Activated naive CD4-positive, alpha-beta T cell treated with anti-CD3 and anti-CD28 coated beads for 36 hours (primary cell): ENCODE measurements around the gene TBKBP1. TPM values are rescaled to one million over a fixed set of nuclear protein-coding genes. Genes with fewer than 3 reads are reported as not detected.

Experiments used
- CTCF ChIA-PET: fragments of 350-600 bp; sonication (Branson Sonifier 250); formaldehyde crosslinking; loops from one replicate; lab custom pipeline; 2021; ENCODE audit warnings: antibody characterized with exemption; lab: Charles Lee
- DNase-seq: peaks from one replicate; pipeline ENCODE4 v3.0.0-alpha.2; 2020
- H3K27ac Mint-ChIP-seq: one replicate; pipeline ENCODE4 v1.8.0; 2021; ENCODE audit warnings: mild to moderate bottlenecking, mixed read lengths
- H3K27me3 Mint-ChIP-seq: one replicate; pipeline ENCODE4 v1.8.0; 2021; ENCODE audit warnings: low read depth, mixed read lengths
- H3K36me3 Mint-ChIP-seq: one replicate; pipeline ENCODE4 v1.8.0; 2021; ENCODE audit warnings: low read depth, mixed read lengths
- H3K4me1 Mint-ChIP-seq: one replicate; pipeline ENCODE4 v1.8.0; 2021; ENCODE audit warnings: low read depth, mixed read lengths
- H3K4me3 Mint-ChIP-seq: one replicate; pipeline ENCODE4 v1.8.0; 2021; ENCODE audit warnings: mild to moderate bottlenecking, moderate library complexity, mixed read lengths
- H3K9me3 Mint-ChIP-seq: one replicate; pipeline ENCODE4 v1.8.0; 2021; ENCODE audit warnings: mixed read lengths
- intact Hi-C: fragments of 100-400 bp; cut with micrococcal nuclease; formaldehyde crosslinking; loops from one replicate; pipeline ENCODE4 v1.15.1; 2023
- total RNA-seq, 2 experiments: library from RNA; stranded (reverse); gene quantifications; one replicate each; pipeline ENCODE4 v1.2.3, GENCODE V29; 2021

Gene TBKBP1
- total RNA-seq, 2 experiments from 2014 or later = 19.5 to 19.7 TPM

DNA sequence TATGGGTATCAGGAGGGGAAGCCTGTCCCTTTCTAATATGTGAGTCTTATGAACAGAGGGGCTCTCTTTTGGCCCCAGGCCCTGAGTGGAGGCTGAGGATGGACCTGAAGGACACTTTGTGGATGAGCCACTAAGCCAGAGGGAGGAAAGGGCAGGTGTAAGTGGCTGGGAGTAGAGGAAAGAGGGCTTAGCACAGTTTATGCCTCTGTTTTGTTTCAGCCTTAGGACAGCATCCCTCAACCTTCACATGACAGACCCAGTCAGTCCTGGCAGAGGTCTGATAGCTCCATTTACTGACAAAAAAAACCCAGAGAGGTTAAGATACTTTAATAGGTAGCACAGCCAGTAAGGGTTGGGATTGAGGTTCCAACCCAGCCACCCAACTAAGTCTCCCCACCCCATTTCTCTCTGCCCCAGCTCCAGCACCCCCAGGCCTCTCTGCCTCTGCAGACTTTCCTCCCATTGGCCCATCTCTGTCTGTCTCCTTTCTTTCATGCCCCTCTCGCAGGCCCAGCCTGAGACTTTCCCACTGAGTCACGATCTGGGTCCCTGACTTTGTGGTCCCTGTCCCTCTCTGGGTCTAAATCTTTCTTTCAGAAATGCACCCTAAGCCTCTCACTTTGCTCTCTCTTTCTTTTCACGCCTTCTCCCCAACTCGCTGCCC is 34.4 kb downstream of the TBKBP1 start:
- no peaks in the 10 kb centered on the region for H3K9me3 Mint-ChIP-seq
- no peak for DNase-seq
- CTCF ChIA-PET = interaction anchor here (1.2 to 8.1 kb wide), 3 partner anchors 10 to 31 kb away, joined by 4 to 44 read pairs (median 4); no protein-coding TSS in a partner anchor
- H3K27me3 Mint-ChIP-seq = no peaks in the 10 kb centered on the region
- intact Hi-C loops = loop anchor here (10.0 kb wide), 1 partner anchor 524 kb away; the partner anchor contains the start of gene MYL4
- no peak overlapping the region for H3K4me3 Mint-ChIP-seq
- peaks cover 93% of the 10 kb centered on the region for H3K4me1 Mint-ChIP-seq
- H3K27ac Mint-ChIP-seq = peak overlapping the region; percentile 52
- no peaks in the 10 kb centered on the region for H3K36me3 Mint-ChIP-seq

DNA sequence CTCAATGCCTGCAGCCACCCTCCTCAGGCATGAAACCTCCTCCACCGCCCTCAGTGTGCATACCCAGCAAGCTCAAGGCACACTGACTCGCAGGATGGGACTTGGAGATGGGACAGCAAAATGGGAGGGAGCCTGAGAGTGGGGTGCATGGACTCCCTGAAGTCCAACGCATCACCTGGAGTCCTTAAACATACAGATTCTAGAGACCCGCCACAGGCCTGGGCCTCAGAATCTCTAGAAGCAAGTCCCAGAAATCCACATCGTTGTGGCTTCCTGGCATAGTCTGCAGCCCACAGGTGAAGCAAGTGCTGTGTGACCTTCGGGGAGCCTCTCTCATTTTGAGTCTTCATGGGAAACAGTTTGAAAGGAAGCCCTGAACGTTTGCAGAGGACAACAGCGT is 35.5 kb downstream of the TBKBP1 start:
- Mint-ChIP-seq H3K27me3 (no peaks in the 10 kb centered on the region), H3K4me1 (peaks cover 81% of the 10 kb centered on the region), H3K27ac (peak overlapping the region; percentile 74), H3K4me3 (peak overlapping the region; percentile 22), H3K9me3 (no peaks in the 10 kb centered on the region), H3K36me3 (peaks cover 8% of the 10 kb centered on the region)
- intact Hi-C loops = loop anchor here (10.0 kb wide), 1 partner anchor 525 kb away; the partner anchor contains the start of gene MYL4
- CTCF ChIA-PET = interaction anchor here (1.0 to 8.5 kb wide), 3 partner anchors 22 to 36 kb away, joined by 3 to 158 read pairs (median 4); no protein-coding TSS in a partner anchor
- DNase-seq = peak; percentile 52

DNA sequence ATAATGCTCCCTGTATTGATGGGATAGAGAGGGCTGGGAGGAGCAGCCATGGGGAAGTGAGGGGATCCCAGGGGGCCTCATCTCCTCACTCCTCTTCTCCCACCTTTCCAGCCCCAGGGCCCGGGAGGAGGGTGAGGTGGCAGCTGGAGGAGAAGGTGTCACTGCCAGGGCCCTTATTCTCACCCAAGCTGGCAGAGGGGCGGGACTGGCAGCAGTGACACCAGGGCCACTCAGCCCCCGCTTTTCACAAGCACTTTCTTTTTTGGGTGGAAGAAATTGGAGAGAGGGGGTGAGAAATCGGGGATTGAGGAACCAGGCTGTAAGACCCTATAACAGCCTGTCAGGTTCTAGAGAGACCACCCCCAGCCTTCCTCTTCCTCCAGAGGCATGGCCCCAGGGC is 36.7 kb downstream of the TBKBP1 start:
- Mint-ChIP-seq H3K9me3 (no peaks in the 10 kb centered on the region), H3K27ac (peak overlapping the region; percentile 91), H3K4me1 (peaks cover 75% of the 10 kb centered on the region), H3K36me3 (peaks cover 19% of the 10 kb centered on the region), H3K4me3 (no peak overlapping the region), H3K27me3 (no peaks in the 10 kb centered on the region)
- intact Hi-C loops = no loop called here
- CTCF ChIA-PET = interaction anchor here (0.6 to 8.5 kb wide), 6 partner anchors 12 to 804 kb away, joined by 3 to 158 read pairs (median 5); partner anchors contain the start of genes LRRC46 and MRPL10
- DNase-seq = no peak

DNA sequence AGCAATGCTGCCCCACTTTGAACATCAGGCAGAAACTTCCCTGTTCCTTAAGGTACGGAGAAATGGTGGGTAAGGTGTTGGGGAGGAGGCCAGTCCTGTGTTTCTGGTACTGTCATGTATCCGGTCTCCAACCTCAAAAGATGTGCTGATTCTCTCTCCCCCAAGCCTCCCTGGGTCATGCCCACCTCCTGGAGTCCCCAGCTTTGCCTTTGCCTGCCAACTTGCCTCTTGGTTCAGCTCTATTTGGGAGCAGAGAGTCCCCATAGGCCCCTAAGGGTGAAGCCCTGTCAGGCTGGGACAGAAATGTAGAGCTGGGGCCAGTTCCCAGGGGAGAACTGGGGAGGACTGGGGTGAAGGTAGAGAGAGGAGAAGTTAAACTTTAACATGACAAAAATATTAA is 37.4 kb downstream of the TBKBP1 start:
- peaks cover 74% of the 10 kb centered on the region for H3K4me1 Mint-ChIP-seq

DNA sequence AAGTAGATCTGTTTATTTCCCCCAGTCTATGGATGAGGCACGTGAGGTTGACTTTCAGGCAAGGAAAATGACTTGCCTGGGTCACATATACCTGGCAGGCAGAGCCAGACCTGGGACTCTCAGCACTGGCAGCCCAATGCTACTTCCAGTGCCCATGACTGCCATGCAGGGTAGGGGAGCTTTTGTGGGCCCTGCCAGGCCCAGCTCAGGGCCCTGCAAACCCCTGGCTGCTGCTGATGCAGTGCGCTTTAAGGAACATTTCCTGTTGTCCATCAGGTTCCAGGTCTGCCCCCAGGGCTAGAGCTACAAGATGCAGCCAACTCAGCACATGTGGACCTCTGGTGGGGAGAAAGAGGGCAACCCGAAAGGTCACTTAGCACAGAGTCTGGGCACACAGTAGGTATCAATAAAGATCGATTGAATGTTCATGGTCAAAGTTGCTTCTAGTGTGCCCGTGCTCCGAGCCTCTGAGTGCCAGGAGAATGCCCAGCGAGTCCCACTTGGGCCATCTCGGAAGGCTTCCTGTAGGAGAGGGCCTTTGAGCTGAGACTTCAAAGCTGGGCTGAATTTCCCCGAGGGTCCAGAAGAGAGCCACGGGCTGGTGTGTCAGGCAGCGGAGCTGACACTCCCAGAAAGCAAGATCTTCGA is 38.6 kb downstream of the TBKBP1 start:
- intact Hi-C loops = loop anchor here (1.0 to 2.0 kb wide), 5 partner anchors 11 to 83 kb away; partner anchors contain the start of gene KPNB1
- H3K27me3 Mint-ChIP-seq = no peaks in the 10 kb centered on the region
- H3K27ac Mint-ChIP-seq = peak overlapping the region; percentile 91
- CTCF ChIA-PET = interaction anchor here (0.8 to 8.5 kb wide), 14 partner anchors 8 to 87 kb away, joined by 3 to 158 read pairs (median 6); partner anchors contain the start of gene TBKBP1
- no peak for DNase-seq
- H3K9me3 Mint-ChIP-seq = no peaks in the 10 kb centered on the region
- H3K4me3 Mint-ChIP-seq = peak overlapping the region; percentile 84
- peaks cover 75% of the 10 kb centered on the region for H3K4me1 Mint-ChIP-seq
- H3K36me3 Mint-ChIP-seq = peaks cover 34% of the 10 kb centered on the region

More for the DNA sequence above, 37.4 kb downstream of the TBKBP1 start:
- CTCF ChIA-PET = interaction anchor here (0.6 to 8.5 kb wide), 7 partner anchors 10 to 803 kb away, joined by 3 to 158 read pairs (median 7); partner anchors contain the start of genes LRRC46 and MRPL10
- H3K27me3 Mint-ChIP-seq = no peaks in the 10 kb centered on the region
- no peaks in the 10 kb centered on the region for H3K9me3 Mint-ChIP-seq
- no peak for DNase-seq
- intact Hi-C loops = no loop called here
- peak overlapping the region; percentile 91 for H3K27ac Mint-ChIP-seq
- H3K4me3 Mint-ChIP-seq = peak overlapping the region; percentile 29
- peaks cover 25% of the 10 kb centered on the region for H3K36me3 Mint-ChIP-seq

DNA sequence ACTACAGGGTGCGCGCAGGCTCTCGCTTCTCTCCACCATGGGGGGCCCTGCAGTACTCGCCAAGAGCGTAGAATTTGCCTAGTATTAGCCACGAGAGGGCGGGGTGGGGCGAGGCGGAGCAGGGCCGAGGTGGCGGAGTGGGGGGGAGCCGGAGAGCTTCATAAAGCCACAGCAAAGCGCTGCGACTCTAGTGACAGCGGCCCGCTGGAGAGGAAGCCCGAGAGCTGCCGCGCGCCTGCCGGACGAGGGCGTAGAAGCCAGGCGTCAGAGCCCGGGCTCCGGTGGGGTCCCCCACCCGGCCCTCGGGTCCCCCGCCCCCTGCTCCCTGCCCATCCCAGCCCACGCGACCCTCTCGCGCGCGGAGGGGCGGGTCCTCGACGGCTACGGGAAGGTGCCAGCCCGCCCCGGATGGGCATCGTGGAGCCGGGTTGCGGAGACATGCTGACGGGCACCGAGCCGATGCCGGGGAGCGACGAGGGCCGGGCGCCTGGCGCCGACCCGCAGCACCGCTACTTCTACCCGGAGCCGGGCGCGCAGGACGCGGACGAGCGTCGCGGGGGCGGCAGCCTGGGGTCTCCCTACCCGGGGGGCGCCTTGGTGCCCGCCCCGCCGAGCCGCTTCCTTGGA is 39.2 kb downstream of the TBKBP1 start, which contains the start of gene TBX21:
TBX21 (plus strand) TSS at position 190 of the 627 bp plus-strand sequence; CDS start at position 409, 219 bp downstream.
- Mint-ChIP-seq H3K36me3 (peaks cover 34% of the 10 kb centered on the region), H3K27me3 (no peaks in the 10 kb centered on the region), H3K9me3 (no peaks in the 10 kb centered on the region), H3K4me1 (peaks cover 70% of the 10 kb centered on the region), H3K27ac (peak within 1 kb of the TSS; percentile 99), H3K4me3 (peak within 1 kb of the TSS; percentile 100)
- intact Hi-C loops = loop anchor here (1.0 to 2.0 kb wide), 5 partner anchors 12 to 84 kb away; partner anchors contain the start of gene KPNB1
- CTCF ChIA-PET = interaction anchor here (0.8 to 8.5 kb wide), 14 partner anchors 9 to 87 kb away, joined by 3 to 158 read pairs (median 6); partner anchors contain the start of gene TBKBP1
- peak; percentile 92 for DNase-seq

DNA sequence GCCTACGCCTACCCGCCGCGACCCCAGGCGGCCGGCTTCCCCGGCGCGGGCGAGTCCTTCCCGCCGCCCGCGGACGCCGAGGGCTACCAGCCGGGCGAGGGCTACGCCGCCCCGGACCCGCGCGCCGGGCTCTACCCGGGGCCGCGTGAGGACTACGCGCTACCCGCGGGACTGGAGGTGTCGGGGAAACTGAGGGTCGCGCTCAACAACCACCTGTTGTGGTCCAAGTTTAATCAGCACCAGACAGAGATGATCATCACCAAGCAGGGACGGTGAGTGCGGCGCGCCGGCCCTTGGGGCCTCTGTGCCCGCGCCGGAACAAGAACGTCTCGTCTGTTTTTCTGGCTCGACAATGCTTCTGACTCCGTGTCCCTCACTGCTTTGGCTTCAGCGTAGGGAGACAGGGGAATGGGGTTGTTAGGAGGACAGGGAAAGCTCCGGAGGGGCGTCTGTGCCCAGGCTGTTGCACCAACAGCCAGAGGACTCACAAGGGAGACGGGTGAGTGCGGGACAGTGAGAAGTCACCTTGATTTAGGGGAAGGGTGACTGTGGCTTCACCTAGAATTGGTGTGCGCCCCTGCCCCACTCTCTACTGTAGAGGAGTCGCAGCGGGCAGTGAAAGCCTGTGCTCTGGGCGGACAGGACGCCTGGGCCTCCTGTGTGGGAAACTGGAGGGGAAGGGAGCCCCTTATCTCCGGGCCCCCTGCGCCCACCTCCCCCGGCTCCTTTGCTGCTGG is 39.9 kb downstream of the TBKBP1 start:
- peaks cover 69% of the 10 kb centered on the region for H3K4me1 Mint-ChIP-seq
- no peak for DNase-seq

DNA sequence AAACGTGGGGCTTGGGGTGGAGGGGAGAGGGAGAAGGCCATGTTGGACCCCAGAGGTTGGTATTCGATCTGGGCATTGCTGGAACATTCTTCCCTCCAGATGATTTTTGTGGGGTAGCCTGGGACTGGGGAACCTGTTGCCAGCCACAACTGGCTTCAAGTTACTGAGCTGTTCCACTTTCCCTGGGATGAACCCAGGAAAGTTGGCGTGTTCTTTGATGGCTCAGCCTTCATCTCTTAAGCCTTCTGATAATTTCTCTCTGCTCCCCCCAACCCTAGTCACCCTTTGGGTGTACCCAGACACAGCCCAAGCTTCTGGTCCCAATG is 41.1 kb downstream of the TBKBP1 start:
- intact Hi-C loops = no loop called here
- peak overlapping the region; percentile 100 for H3K4me3 Mint-ChIP-seq
- H3K9me3 Mint-ChIP-seq = no peaks in the 10 kb centered on the region
- H3K27ac Mint-ChIP-seq = peak overlapping the region; percentile 99
- H3K36me3 Mint-ChIP-seq = peaks cover 49% of the 10 kb centered on the region
- H3K4me1 Mint-ChIP-seq = peaks cover 68% of the 10 kb centered on the region
- CTCF ChIA-PET = interaction anchor here (0.6 to 8.5 kb wide), 5 partner anchors 17 to 112 kb away, joined by 3 to 158 read pairs (median 4); no protein-coding TSS in a partner anchor
- H3K27me3 Mint-ChIP-seq = no peaks in the 10 kb centered on the region
- no peak for DNase-seq

More for the DNA sequence above, 39.9 kb downstream of the TBKBP1 start:
- no peaks in the 10 kb centered on the region for H3K9me3 Mint-ChIP-seq
- H3K27ac Mint-ChIP-seq = peak overlapping the region; percentile 99
- peaks cover 39% of the 10 kb centered on the region for H3K36me3 Mint-ChIP-seq
- H3K4me3 Mint-ChIP-seq = peak overlapping the region; percentile 100
- H3K27me3 Mint-ChIP-seq = no peaks in the 10 kb centered on the region
- CTCF ChIA-PET = interaction anchor here (0.6 to 8.5 kb wide), 13 partner anchors 9 to 1492 kb away, joined by 3 to 158 read pairs (median 5); no protein-coding TSS in a partner anchor
- intact Hi-C loops = loop anchor here (1.0 to 2.0 kb wide), 5 partner anchors 13 to 85 kb away; partner anchors contain the start of gene KPNB1

DNA sequence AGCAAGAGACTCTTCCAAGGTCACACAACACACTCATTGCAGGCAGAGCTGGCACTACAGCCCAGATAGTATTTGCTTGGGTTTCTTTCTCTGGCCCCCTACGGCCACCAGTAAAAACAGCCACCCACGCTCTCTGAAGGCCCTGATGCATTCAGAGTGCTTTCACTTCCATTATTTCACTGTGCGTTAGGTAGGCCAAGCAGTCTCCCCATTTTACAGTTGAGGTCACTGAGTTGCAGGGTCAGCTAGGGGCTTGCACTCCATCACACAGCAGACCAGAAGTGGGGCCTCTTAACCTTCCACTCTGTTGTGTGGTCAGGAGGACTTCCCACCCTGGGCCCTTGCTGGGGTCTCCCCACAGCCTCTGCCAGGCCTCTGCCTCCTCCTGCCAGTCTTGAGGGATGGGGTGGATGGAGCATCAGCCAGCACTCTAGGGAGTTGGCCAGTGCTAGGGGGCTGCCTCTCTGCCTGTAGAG is 41.6 kb downstream of the TBKBP1 start:
- CTCF ChIA-PET = interaction anchor here (0.7 to 8.5 kb wide), 5 partner anchors 10 to 37 kb away, joined by 3 to 158 read pairs (median 3); no protein-coding TSS in a partner anchor
- H3K4me1 Mint-ChIP-seq = peaks cover 67% of the 10 kb centered on the region
- peaks cover 51% of the 10 kb centered on the region for H3K36me3 Mint-ChIP-seq
- H3K27me3 Mint-ChIP-seq = no peaks in the 10 kb centered on the region
- H3K4me3 Mint-ChIP-seq = peak overlapping the region; percentile 100
- peak overlapping the region; percentile 99 for H3K27ac Mint-ChIP-seq
- H3K9me3 Mint-ChIP-seq = no peaks in the 10 kb centered on the region
- intact Hi-C loops = no loop called here
- DNase-seq = peak; percentile 53

DNA sequence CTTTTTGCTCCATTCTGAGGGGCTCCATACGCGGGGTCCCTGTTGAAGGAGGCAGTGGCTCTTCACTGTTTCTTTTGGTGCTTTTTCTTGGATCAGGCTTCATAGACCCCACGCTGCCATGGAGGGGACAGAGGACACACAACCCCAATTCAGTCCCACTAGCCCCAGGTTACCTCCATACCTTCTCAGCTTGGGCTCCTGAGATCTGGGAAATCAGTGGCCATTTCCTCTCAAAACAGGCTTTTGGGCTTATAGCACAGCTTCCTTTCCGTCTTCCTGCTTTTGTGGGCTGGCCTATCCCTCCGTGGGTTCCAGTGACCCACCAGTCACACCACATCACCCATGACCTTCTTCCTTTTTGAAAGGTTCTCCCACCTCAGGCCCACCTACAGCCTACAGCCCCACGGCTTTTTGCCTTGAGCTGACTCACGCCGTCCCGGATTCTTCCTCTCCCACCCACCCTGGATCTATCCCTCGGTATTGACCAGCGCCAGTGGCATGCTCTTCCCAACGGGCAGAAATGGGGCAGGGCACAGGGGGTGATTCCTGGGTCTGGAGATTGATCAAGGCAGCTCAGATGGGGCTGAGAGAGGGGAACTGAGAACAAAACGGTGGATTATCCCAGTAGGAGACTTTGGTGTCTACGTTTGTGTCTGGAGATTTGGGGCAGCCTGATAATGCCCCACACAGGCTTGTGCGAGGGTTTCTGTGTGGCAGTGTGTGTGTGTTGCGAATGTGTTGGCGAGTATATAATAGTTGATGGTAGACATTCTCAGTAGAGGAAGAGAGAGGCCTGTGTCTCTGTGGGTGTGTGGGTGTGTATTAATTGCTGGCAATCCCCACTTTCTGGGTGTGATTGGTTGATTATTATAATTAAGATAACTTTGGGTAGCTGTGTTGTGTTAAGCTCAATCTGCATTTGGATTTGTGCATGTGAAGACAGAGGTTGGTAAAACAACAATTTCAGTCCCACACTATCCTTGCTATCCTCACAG is 42.8 kb downstream of the TBKBP1 start:
- Mint-ChIP-seq H3K27me3 (no peaks in the 10 kb centered on the region), H3K27ac (peak overlapping the region; percentile 74), H3K36me3 (peaks cover 64% of the 10 kb centered on the region), H3K9me3 (no peaks in the 10 kb centered on the region), H3K4me3 (peak overlapping the region; percentile 100), H3K4me1 (peaks cover 68% of the 10 kb centered on the region)
- intact Hi-C loops = no loop called here
- no peak for DNase-seq
- CTCF ChIA-PET = interaction anchor here (1.3 to 8.5 kb wide), 2 partner anchors 9 to 38 kb away, joined by 3 to 158 read pairs; no protein-coding TSS in a partner anchor
